K562 (cell line): ENCODE data around the gene LRRC51. TPM values are rescaled to one million over a fixed set of nuclear protein-coding genes. Genes with fewer than 3 reads are reported as not detected.
A peak's percentile ranks its signal among the peaks of the same experiment; 100 is the strongest.

Experiments used
- CBX5 ChIP-seq: IDR thresholded peaks from 2 replicates; pipeline ENCODE4 v1.6.1; 2014; ENCODE audit warnings: low read depth, borderline replicate concordance
- CREB5 ChIP-seq: fragments of 250-450 bp; sonication (Bioruptor Pico); IDR thresholded peaks from 2 replicates; pipeline ENCODE4 v1.5.0; 2020; ENCODE audit warnings: mild to moderate bottlenecking
- FUS ChIP-seq: fragments of 200-400 bp; formaldehyde crosslinking; optimal IDR thresholded peaks from 2 replicates; pipeline ENCODE3; 2017; ENCODE audit warnings: low read depth, low read length
- HIVEP1 ChIP-seq: fragments of 250-450 bp; sonication (Bioruptor Pico); IDR thresholded peaks from 2 replicates; pipeline ENCODE4 v1.4.0; 2020; ENCODE audit warnings: mild to moderate bottlenecking
- NFYB ChIP-seq: IDR thresholded peaks from 2 replicates; pipeline ENCODE4 v1.6.1; 2011; ENCODE audit warnings: mild to moderate bottlenecking, moderate library complexity; ENCODE audit not compliant: insufficient read length; ENCODE audit errors: extremely low read depth
- PML ChIP-seq: IDR thresholded peaks from 2 replicates; pipeline ENCODE4 v1.6.1; 2012; ENCODE audit warnings: low read length, inconsistent platforms
- SETDB1 ChIP-seq: IDR thresholded peaks from one replicate; pipeline ENCODE4 v1.6.1; 2012; ENCODE audit warnings: low read length, control low read depth, inconsistent platforms
- SMAD4 ChIP-seq: fragments of 250-450 bp; sonication (Bioruptor Pico); conservative IDR thresholded peaks from 2 replicates; pipeline ENCODE4 v1.8.0; 2021; ENCODE audit warnings: inconsistent platforms, mild to moderate bottlenecking, moderate library complexity
- TFAP4 ChIP-seq: sonication (generic); formaldehyde crosslinking; IDR thresholded peaks from 2 replicates; pipeline ENCODE4 v1.8.0; 2022; ENCODE audit warnings: missing genetic modification reagents, mild to moderate bottlenecking, moderate library complexity, borderline replicate concordance
- ZFX ChIP-seq: sonication (generic); formaldehyde crosslinking; IDR thresholded peaks from 2 replicates; pipeline ENCODE4 v1.8.0; 2022; ENCODE audit warnings: mild to moderate bottlenecking, missing genetic modification reagents, moderate library complexity
- ZNF408 ChIP-seq: fragments of 250-450 bp; sonication (Bioruptor Pico); IDR thresholded peaks from 2 replicates; pipeline ENCODE4 v1.4.0; 2020; ENCODE audit warnings: low read depth, mild to moderate bottlenecking, moderate library complexity
- ZNF589 ChIP-seq: fragments of 200-800 bp; sonication (Bioruptor generic); IDR thresholded peaks from 2 replicates; pipeline ENCODE4 v1.6.1; 2016; ENCODE audit warnings: low read depth, missing genetic modification characterization, missing compliant biosample characterization
- polyA plus RNA-seq, 8 experiments: library from polyadenylated mRNA; depleted of rRNA in 4 of 8; stranded (reverse) in 5 of 8; unstranded in 3 of 8; fragments of >200 nt; fragmentation: Nextera tagmentation in 2 of 8; fragmentation: Illumina TruSeq in 1 of 8; extraction: Ambion mirVana in 2 of 8; extraction: Trizol in 1 of 8; gene quantifications; 2 replicates each; pipeline versions ENCODE4 v1.2.1 to v1.2.3, GENCODE V29; 2011 to 2014; ENCODE audit warnings: inconsistent platforms in 1 of 8, missing spikeins in 1 of 8
- total RNA-seq, 7 experiments: library from RNA; depleted of rRNA in 6 of 7; stranded (reverse); fragments of >200 nt in 6 of 7; fragmentation: Illumina TruSeq in 2 of 7; extraction: Trizol in 2 of 7; gene quantifications; 2 replicates each; pipeline versions ENCODE4 v1.2.1 to v1.2.3, GENCODE V29; 2011 to 2021; ENCODE audit warnings: low replicate concordance in 1 of 7
- TF ChIP-seq, protein P1 (sequence below): fragments of 200-800 bp; sonication (Bioruptor generic); IDR thresholded peaks from 2 replicates; pipeline ENCODE4 v1.6.1; 2016; ENCODE audit warnings: missing genetic modification characterization, missing compliant biosample characterization
- TF ChIP-seq, protein P2 (sequence below): fragments of 450-650 bp; IDR thresholded peaks from 2 replicates; pipeline ENCODE4 v1.7.0; 2016; ENCODE audit warnings: borderline replicate concordance

LRRC51 gene
- total and polyA plus RNA-seq, 9 of the 15 experiments (the other 6 are each of a cell fraction or from before 2014, with no cell fraction given) = 4.7 to 10.6 (median 5.6) TPM

DNA sequence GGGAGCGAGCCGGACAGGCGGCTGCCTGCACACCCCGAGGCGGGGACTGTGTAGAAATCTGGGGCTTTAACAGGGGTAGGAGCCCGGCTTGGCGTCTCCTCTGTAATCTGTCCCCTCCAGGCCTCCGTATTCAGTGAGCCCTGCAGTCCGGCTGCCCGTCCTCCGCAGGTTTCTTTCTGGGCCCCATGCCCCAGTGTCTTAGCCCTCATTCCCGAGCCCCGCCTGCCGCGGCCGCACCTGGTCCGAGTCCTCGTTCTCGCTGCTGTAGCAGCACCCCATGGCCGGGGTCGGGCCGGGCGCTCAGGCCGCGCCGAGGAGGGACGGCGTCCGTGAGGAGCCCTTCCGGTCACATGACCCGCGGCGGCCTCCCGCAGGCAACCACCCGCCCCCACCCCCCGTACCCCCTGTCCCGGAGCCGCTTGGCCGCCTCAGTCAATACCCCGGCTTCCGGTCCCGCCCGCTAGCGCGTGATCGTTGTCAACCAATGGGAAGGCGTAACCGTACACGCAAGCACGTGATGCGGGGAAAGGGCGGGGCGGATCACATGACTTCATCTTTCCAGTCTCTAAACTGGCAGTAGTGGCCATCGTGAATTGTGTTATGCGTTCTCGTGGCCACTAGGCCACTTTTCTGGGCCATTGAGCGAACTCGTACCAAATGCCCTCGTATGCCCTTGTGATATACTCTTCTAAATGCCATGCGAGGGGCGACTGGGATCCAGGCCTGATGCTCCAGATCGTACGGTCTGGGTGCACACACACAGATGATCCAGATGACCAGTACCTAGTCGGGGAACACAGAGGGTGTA lies 22.5 kb downstream of the LRRC51 start, which contains the start of gene LAMTOR1 (continued):
- TF ChIP-seq NFYB (peak; percentile 48), SMAD4 (CRISPR knock-in tag) (0 out of 2 replicates have a peak, but pooled peaks have one; percentile 22), SETDB1 (no peak), CREB5 (CRISPR knock-in tag) (0 out of 2 replicates have a peak, but pooled peaks have one; percentile 57), CBX5 (0 out of 2 replicates have a peak, but pooled peaks have one; percentile 17), HIVEP1 (CRISPR knock-in tag) (no peak), ZNF589 (CRISPR knock-in tag) (peak; percentile 95), ZNF408 (CRISPR knock-in tag) (no peak), PML (peak; percentile 41), ZFX (CRISPR knock-in tag) (peak; percentile 92), TFAP4 (CRISPR knock-in tag) (peak; percentile 81), FUS (no peak)
- TF ChIP-seq, protein P1, sequence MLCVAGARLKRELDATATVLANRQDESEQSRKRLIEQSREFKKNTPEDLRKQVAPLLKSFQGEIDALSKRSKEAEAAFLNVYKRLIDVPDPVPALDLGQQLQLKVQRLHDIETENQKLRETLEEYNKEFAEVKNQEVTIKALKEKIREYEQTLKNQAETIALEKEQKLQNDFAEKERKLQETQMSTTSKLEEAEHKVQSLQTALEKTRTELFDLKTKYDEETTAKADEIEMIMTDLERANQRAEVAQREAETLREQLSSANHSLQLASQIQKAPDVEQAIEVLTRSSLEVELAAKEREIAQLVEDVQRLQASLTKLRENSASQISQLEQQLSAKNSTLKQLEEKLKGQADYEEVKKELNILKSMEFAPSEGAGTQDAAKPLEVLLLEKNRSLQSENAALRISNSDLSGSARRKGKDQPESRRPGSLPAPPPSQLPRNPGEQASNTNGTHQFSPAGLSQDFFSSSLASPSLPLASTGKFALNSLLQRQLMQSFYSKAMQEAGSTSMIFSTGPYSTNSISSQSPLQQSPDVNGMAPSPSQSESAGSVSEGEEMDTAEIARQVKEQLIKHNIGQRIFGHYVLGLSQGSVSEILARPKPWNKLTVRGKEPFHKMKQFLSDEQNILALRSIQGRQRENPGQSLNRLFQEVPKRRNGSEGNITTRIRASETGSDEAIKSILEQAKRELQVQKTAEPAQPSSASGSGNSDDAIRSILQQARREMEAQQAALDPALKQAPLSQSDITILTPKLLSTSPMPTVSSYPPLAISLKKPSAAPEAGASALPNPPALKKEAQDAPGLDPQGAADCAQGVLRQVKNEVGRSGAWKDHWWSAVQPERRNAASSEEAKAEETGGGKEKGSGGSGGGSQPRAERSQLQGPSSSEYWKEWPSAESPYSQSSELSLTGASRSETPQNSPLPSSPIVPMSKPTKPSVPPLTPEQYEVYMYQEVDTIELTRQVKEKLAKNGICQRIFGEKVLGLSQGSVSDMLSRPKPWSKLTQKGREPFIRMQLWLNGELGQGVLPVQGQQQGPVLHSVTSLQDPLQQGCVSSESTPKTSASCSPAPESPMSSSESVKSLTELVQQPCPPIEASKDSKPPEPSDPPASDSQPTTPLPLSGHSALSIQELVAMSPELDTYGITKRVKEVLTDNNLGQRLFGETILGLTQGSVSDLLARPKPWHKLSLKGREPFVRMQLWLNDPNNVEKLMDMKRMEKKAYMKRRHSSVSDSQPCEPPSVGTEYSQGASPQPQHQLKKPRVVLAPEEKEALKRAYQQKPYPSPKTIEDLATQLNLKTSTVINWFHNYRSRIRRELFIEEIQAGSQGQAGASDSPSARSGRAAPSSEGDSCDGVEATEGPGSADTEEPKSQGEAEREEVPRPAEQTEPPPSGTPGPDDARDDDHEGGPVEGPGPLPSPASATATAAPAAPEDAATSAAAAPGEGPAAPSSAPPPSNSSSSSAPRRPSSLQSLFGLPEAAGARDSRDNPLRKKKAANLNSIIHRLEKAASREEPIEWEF (CRISPR knock-in tag) = peak; percentile 53
- TF ChIP-seq, protein P2, sequence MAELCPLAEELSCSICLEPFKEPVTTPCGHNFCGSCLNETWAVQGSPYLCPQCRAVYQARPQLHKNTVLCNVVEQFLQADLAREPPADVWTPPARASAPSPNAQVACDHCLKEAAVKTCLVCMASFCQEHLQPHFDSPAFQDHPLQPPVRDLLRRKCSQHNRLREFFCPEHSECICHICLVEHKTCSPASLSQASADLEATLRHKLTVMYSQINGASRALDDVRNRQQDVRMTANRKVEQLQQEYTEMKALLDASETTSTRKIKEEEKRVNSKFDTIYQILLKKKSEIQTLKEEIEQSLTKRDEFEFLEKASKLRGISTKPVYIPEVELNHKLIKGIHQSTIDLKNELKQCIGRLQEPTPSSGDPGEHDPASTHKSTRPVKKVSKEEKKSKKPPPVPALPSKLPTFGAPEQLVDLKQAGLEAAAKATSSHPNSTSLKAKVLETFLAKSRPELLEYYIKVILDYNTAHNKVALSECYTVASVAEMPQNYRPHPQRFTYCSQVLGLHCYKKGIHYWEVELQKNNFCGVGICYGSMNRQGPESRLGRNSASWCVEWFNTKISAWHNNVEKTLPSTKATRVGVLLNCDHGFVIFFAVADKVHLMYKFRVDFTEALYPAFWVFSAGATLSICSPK = no peak
